Measurements from ENCODE around the gene ZFYVE28.
"Not testable (repeated sequence)": the region's sequence is repeated elsewhere in the genome, so short reads cannot be mapped to it uniquely, and the experiment has no call there.

ZFYVE28 gene

DNA sequence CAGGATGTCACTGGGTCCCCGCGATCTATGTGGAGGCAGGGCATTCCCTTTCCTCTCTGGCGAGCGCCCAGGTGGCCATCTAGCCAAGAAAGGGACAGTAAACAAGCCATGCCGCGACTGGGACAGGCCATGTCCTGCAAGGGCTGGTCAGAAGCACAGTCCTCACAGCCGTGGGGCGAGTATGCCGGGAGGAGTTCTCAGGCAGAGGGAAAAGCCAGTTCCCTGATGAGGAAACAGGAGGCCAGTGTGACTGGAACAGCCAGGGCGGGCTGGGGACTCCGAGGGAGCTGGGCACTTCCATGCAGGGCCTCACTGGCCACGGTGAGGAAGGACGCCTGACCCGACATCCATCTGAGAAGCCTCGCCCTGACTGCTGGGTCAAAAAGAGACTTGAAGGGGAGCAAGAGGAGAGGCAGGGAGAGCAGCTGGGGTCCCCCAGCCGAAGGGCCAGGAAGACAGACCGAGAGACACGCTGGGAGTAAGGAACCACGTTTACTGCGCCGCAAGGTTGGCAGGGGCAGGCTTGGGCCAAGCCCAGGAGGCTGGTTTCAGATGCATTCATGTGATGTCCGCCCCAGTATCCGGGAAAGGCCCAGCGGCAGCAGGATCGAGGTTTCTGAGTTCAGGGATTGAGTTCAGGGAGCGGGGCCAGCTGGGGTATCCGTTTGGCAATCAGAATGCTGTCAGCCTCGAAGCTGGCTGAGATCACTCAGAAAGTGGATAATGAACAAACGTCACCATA is 15.3 kb upstream of the ZFYVE28 start:
- peak in 31 of 42 donors; percentile 27 to 78 (median 55) for DNase-seq
- intact Hi-C loops (cut with DNase I): loop anchor here (5.0 kb wide), 1 partner anchor 34 kb away; the partner anchor contains the start of gene RNF4

DNA sequence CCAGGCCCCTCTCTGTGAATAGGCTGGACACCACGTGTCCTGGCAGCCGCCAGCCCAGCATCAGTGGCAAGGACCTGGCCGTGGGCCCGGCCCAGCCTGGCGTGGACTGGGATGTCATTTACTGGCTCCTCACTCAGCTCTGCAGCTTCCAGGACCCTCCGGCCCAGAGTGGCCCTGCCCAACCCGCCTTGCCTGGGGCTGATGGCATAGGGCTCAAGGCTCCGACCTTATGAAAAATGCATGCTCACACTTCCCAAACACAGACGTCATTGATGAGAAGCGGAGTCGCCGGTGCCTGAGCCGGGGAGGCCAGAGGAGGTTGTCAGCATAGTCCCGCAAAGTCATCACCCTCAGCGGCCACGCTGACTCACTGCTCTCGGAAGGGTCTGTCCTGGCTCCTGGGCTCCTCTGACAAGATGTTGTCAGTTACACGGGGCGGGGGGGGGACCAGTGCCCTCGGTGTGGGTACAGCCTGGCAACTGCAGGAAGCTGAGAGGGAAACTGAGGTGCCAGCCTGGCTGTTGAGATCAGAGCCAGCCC is 14.6 kb upstream of the ZFYVE28 start:
- intact Hi-C loops (cut with DNase I): loop anchor here (5.0 kb wide), 1 partner anchor 34 kb away; the partner anchor contains the start of gene RNF4
- DNase-seq: peak; percentile 53 to 94 (median 84)

DNA sequence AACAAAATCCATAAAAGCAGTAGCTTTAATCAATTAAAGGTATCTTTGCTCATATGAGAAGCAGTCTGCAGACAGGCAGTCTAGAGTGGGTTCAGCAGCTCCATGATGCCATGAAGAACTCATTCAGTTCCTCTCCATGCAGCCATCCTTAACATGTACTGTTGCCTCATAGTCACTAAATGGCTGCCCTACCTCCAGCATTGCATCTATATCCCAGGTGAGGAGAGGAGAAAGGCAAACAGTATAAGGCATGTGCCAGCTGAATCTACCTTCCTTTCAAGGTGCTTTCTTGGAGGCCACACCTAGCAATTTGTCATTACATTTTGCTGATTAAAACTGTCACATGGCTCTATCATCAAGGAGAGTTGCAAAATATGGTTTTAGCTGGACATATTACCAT is 13.6 kb upstream of the ZFYVE28 start:
- intact Hi-C loops (cut with DNase I): loop anchor here (5.0 kb wide), 1 partner anchor 35 kb away; the partner anchor contains the start of gene RNF4
- no peak for DNase-seq

DNA sequence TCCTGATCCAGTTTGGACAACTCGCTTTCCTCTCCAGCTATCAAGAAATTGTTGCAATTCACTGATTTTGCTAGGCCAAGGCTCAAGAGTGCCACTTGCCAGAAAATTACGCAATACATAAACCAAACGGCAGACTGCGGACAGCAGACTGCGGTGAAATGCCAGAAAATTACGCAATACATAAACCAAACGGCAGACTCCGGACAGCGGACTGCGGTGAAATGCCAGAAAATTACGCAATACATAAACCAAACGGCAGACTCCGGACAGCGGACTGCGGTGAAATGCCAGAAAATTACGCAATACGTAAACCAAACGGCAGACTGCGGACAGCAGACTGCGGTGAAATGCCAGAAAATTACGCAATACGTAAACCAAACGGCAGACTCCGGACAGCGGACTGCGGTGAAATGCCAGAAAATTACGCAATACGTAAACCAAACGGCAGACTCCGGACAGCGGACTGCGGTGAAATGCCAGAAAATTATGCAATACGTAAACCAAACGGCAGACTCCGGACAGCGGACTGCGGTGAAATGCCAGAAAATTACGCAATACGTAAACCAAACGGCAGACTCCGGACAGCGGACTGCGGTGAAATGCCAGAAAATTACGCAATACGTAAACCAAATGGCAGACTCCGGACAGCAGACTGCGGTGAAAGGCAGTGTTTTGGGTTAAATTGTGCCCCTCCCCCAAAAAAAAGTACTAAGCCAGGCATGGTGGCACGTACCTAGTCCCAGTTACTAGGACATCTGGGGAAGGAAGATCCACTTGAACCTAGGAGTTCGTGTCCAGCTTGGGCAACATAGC is 11.7 kb upstream of the ZFYVE28 start:
- not testable (repeated sequence) for DNase-seq
- intact Hi-C loops (cut with DNase I): loop anchor here (5.0 kb wide), 1 partner anchor 37 kb away; the partner anchor contains the start of gene RNF4

DNA sequence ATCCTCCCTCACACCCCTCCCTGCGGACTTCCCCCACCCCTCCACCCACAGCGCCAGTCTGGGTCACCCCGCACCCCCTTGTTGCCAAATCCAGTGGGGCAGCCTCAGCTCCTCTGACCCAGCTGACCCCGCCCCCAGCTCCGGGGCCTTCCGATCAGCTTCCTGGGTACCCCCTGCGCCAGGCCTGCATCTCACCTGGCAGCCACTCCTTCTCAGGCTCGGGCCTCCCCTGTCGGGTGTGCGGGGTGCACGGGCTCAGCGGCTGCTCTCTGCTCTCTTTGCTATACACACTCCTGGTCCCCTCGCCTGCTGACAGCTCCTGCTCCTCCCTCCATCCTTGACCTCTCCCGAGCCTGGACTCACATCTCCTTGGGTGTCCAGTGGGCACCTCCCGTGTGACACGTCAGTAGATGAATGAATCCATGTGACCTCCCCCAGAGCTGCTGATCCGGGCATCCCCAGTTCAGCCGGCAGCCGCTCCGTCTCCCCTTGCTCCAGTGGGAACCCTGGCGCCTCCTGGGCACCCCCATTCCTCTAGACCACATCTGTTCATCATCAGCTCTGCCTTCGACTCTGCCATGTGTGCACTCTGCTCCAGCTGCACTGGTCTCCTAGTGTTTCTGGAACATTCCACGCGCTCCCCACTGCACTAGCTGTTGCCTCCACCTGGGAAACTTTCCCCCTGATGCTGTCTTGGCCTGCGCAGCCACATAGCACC is 10.2 kb upstream of the ZFYVE28 start:
- no peak for DNase-seq
- intact Hi-C loops (cut with DNase I): no loop called here

DNA sequence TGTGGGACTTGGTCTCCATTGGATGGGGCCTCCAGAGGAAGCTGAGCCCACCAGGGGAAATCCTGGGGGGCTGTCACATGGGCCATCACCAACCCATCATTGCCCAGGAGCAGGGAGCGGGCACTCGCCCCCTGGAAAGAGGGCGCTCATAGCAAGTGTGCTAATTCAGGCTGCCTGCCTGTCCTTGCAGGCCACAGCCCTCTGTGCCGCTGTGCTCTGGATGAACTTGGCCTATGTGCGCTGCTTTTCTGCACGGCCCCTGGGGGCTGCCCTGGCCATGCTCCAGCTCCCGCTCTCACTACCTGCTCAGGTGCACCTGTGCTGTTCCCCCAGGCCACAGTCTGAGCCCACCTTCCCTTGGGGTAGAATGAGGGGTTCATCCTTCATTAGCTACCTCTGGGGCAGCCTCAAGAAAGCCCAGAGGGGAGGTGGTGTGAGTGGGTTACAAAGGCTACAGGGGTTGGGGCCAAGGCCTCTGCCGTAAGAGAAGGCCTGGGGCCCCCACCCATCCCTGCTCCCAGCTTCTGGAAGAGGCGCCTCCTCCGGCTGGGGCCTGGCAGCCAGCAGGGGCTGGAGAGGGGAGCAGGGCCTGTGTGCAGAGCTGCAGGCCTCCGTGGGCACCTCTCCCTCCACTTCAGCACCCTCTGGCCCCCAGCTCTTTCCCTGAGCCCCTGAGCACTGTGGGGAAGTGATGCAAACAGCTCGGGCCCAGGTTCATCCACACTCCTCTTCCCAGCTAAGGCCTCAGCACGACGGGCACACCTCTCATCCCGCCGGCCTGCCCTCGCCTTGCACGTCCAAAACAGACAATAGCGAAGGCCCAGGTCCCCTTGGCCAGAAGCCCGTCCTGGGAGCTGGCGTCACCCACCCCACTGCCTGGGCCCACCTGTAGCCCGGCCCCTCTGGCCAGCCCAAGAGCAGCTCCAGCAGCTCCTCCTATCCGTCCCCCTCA is 9.2 kb upstream of the ZFYVE28 start:
- DNase-seq: no peak
- intact Hi-C loops (cut with DNase I): no loop called here

DNA sequence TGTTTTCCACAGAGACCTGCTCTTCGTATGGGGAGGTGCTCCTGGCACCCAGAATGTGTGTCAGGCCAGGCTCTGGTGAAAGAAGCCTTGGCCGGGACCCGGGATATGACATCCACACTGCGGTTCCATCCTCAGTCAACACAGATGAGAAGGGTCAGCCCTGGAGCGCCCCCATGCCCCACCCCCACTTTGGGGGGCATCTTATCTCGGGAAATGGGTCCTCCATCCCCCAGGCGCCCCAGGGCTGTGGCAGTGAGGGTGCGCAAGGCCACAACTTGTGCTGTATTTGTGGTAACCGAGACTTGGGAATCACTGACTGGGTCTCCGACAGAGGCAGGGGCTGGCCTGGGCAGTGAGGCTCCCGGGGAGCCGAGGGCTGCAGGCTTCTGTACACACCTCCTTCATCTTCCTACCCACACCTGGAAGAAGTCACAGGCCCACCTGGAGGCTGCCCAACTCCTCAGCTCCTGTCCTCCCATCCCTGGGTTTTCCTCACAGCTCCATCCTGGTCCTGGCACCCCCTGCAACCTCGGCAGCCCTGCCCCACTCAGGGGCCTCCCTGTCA is 8.3 kb upstream of the ZFYVE28 start:
- intact Hi-C loops (cut with DNase I): no loop called here
- DNase-seq: no peak

DNA sequence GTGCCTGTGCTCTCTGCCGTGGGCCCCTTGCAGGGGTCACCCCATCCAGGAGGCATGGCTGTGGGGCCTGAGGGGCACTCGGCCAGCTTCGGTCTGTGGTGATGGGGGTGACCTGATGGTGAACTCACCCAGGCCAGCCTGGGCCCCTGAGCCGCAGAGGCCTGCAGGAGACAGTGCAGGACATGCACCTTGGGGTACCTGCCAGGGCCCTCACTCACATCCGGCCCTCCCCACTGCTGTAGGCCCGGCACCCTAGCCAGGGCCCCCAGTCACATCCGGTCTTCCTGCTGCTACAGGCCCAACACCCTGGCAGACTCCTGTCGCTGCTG is 7.6 kb upstream of the ZFYVE28 start:
- intact Hi-C loops (cut with DNase I): no loop called here
- no peak for DNase-seq

DNA sequence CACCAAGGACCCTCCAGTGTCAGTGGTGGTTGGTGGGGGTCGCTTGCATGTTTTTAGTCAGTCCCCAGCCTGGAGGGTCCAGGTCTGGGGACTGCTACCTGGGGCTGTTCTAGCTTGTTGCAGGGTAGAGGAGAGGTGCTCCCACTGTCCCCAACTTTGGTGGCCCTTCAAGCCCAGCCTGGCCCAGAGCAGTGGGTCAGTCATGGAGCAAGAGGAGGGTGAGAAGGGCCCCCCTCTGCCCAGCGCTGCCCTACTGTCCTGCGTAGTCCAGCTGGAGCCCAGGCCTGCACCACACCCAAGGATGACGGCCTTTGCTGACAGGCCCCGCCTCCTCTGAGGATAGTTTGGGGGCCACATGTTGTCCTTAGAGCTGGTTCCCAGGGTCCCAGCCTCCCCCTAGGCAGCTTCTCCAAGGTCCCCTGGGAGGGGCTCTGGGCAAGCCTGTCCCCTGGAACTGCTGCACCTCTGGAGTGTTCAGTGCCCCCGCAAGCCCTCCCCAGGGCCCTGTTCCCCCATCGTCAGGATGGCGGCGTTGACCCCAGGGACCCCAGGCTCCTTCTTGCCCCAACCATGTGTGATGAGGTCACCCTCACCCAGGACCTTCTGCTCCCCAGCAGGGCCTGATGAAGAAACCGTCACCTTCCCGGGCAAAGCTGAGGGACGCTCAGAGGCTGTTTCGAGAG is 7.1 kb upstream of the ZFYVE28 start:
- intact Hi-C loops (cut with DNase I): no loop called here
- DNase-seq: no peak

DNA sequence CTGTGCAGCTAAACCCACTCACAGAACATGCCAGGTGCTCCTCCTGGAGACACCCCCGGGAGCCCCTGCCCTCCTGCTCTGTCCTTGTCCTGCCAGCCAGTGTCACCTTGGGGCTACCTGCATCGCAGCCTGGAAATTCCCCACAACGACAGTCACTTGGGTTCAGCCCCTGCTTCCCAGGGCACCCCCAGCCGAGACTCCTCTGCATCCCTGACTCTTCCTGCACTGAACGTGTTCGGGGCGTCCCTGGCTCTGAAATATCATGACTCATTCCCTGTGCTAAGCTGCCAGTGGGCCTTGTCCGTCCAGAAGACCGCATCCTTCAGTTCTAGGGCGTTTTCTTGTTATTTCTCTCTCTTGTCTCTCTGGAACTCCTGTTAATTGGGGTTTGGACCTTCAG is 6.1 kb upstream of the ZFYVE28 start:
- DNase-seq: peak in 1 of 42 donors; percentile 9
- intact Hi-C loops (cut with DNase I): no loop called here

DNA sequence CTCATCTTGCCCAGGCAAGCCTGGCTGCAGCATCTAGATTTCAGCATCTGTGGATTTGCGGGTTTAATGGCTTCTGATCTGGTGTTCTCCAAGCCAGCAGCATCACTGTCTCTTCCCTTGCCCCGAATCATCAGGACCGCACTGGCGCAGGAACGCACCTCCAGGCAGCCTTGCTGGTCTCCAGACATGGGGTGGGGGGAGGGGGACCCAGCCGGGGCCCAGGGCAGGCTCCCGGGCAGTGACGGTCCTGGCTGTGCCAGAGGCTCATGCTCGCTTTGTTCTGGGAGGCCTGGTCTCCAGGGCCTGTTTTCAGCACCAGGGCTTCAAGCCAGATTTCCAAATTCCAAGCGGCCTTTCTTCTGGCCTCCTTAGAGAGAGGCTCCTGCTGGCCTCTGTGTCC is 5.2 kb upstream of the ZFYVE28 start:
- intact Hi-C loops (cut with DNase I): no loop called here
- no peak for DNase-seq

DNA sequence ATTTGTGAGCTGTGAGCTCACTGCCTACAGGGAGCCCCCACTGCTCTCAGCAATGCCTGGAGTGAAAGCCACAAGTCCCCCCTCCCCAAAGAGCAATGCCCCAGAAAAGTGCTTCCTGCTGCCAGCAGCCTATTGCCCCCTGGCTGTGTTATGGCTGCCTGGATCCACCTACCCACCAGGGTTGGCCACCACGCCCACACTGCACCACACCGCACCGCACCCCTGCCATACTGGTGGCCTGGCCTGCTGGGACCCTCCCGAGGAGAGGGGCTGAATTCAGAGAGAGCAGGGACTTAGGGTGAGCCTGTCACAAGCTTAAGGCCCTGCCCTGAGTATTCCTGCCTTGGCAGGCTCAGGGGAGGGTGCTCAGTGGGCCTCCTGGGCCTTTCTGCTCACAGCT is 4.6 kb upstream of the ZFYVE28 start:
- DNase-seq: no peak
- intact Hi-C loops (cut with DNase I): no loop called here

DNA sequence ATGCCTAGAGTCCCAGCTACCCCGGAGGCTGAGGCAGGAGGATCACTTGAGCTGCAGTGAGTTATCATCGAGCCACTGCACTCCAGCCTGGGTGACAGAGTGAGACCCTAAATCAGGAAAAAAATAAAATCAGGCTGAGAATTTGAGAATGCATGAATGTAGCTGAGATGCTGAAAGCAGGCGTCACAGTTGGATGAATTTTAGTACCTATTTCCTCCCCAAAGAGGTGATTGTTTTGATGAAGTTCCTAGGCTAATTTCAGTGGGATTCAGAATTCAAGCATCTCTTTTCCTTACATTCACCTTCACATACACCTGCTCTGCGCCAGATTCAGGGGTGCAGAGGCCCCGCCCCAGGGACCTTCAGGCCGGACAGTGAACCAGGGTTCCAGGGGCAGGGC is 3.5 kb upstream of the ZFYVE28 start:
- no peak for DNase-seq
- intact Hi-C loops (cut with DNase I): no loop called here

DNA sequence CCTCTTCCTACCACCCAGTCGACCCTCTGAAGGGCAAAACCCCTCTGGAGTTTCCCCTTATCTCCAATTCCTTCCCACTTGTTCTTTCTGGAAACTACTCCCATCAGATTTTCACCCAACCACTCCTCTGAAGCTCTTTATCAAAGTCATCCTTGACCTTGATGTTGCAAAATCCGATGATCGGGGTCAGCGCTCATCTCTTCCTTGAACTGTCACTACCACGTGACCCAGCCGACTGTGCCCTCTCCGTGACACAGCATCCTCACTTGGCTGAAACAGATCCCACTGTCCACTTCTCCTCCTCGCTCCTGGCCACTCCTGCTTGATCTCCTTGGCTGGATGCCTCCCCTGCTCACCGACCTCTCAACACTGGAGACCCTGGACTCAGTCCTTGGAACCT is 1.4 kb upstream of the ZFYVE28 start:
- intact Hi-C loops (cut with DNase I): no loop called here
- no peak for DNase-seq

DNA sequence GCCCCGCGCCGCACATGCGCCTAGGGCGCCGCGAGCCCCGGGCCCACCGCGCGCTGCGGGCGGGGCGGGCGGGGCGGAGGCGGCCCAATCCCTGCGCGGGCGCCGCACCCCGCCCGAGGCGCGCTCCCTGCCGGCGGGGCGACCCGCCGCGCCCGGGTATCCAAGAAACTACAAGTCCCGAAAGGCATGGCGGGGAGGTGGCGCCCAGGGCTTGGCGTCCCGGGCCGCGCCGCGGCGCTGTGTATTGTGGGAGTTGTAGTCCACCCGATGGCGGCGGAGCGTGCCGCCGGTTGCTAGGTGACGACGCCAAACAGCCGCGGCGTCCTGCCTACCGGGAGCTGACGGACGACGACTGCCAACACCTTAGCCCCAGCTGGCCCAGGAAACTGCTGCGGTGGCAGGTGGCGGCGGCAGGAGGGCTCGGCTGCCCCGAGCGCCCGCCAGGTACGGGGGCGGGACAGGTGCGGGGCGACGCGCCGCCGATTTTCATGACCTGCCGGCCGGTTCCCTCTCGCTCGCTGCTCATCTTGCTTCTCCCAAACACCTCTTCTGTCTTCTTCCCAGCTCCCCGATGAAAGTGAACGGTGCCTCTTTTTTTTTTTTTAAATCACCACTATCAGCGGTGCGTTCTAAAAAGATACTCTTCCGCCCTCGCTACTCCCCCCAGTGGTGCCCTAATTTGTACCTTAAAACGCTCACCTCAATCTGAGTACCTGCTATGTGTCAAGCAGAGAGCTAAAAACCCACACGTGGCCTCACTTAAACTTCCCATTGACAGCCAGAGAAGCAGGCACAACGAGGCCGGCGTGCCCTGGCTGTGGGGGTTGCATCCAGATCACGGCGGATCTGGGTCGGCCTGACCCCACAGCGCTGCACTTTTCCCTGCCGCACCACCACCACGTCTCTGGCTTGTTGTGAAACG is 466 bp upstream of the ZFYVE28 start, which contains the start of gene CFAP99:
TSS of gene CFAP99 (plus strand) at position 306 of the 922 bp plus-strand sequence.
- intact Hi-C loops (cut with DNase I): no loop called here
- peak; percentile 95 to 99 (median 98) for DNase-seq

DNA sequence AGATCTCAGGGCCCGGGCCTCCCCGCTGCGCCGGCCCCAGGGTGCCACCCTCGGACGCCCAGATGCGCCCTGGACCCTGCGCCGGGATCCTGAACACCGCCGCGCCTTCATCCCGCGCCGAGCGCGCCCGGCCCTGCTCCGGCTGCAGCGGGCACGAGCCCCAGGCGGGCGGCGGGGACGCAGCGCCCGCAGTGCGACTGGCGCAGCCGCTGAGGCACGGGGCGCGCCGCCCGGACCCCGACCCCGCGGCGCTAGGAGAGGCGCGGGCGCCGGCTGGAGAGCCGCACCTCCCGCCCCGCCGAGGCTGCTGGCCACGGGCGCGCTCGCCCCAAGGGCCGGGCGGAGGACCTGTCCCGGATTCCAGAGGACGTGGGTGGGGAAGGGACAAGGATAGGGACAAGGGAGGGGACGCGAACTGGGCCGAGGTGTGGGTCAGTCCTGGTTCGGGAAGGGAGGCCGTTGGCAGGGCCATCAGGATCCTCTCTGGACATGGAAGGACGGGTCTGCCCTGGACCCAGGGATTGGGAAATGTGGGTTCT is 1.1 kb downstream of the ZFYVE28 start:
- peak in 8 of 42 donors; percentile 20 to 54 (median 40) for DNase-seq
- intact Hi-C loops (cut with DNase I): no loop called here
